GM19035 (cell line): ENCODE results near the gene DPM3.
A peak's percentile ranks its signal among the peaks of the same experiment; 100 is the strongest.
"Not testable (repeated sequence)": the region's sequence is repeated elsewhere in the genome, so short reads cannot be mapped to it uniquely, and the experiment has no call there.

ENCODE experiments used
- ATAC-seq: cut with Tn5 transposase; IDR thresholded peaks from one replicate; pipeline ENCODE4 v1.9.1; 2021; ENCODE audit not compliant: unreplicated experiment

DPM3 gene

DNA sequence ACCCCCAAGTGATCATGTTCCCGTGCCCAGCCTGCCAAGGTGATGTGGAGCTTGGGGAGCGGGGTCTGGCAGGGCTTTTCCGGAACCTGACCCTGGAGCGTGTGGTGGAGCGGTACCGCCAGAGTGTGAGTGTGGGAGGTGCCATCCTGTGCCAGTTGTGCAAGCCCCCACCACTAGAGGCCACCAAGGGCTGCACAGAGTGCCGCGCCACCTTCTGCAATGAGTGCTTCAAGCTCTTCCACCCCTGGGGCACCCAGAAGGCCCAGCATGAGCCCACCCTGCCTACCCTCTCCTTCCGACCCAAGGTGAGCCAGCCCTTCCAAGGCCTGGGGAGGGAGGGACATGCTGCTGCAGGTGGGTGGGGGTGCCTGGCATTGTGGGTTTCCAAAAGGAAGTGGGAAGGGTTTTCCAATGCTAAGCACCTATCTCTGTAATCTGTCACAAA lies 35.6 kb upstream of the DPM3 start:
- no peak for ATAC-seq

DNA sequence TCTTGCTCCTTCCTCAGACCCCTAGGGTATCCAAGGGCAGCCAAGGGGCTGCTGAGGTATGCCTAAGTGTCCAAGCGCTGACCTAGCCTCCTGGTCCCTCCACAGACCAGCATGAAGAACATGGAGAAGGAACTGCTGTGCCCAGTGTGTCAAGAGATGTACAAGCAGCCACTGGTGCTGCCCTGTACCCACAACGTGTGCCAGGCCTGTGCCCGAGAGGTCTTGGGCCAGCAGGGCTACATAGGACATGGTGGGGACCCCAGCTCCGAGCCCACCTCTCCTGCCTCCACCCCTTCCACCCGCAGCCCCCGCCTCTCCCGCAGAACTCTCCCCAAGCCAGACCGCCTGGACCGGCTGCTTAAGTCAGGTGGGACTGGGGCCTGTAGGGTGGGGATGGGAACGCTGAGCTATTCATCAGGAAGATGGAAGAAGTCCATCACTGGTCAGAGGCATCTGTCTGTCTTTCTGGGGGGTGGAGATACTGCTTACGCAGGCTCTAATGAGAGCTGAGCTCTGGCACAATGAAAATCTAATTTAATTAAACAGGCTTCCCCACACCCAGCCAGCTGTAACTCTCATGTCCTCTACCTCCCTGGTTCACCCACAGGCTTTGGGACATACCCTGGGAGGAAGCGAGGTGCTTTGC lies 35.1 kb upstream of the DPM3 start:
- ATAC-seq = no peak

DNA sequence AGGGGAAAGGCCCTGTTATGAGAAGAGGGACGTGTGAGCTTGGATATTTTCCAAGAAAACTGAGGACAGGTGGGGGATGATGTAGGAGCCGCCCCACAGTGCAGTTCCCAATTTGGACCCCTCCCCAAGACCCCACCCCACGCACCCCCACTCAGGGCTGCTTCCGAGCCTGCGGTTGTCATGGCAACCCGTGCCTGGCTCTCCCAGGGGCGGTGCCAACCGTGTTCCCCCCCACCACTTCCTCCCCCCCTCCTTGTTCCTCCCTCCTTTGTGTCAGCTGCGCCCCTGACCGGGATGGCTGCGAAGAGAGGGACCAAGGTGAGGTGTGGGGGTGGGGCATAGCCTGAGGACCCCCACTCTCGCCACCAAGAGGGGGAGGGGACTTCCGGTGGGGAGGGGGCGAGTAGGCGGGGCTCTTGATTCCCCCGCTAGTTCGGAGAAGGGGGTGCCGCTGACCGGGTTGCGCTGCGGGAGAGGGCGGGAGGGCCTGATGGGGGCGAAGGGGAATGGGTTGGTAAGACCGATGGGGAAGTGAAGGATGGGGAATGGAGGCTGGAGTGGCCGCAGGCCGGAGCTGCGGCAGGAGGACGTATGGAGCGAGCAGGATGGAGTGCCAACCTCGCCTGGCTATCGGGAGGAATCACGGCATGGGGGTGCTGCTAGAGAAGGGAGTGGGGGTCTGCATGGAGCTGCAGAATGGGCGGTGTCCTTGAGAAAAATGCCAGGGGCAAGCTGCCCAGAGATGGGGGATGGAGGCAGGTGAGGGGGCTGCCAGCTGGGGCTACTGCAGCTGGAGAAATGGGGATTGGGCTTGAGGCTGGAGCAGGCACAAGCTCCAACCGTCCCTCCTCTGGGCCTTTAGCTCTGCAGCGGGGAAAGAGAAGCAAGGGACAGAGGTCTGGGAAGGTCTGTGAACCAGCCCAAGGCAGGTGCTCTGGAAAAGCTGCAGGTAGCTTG lies 34.3 kb upstream of the DPM3 start:
- ATAC-seq = no peak

DNA sequence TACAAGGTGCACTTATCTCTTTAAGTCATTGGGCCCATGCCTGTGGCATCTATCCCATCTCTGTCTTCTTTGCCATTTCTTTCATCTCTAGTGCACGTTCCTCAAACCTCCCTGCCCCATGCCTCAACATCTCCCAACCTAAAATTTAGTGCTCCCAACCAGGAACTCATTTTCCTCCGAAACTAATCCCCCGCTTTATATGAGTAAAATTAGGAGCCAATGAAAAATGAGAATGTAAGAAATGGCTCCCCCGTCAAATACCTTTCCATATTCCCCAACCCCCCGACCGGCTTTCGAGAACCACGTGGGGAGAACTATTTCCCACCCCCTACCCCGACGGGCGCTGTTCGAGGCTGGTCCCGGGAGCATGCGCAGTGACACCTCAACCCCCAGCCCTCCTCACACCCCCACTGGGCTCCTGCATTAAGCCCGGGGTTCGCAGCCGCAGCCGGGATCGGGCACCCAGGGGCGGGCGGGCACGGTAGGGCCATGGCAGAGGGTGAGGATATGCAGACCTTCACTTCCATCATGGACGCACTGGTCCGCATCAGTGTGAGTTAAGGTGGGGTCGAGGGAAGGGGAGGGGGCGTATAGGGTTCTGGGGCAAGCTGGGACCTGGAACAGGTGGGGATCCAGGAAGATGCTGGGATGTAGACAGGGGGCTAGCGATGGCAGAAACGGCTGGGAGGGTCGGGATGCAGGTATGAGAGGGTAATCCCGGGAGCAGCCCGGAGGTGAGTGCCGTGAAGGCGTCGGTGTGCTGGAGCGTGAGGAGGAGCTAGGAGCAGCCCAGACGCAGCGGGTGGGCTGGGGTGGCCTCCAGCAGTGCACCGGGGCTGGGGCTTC lies 33.4 kb upstream of the DPM3 start, which contains the start of gene TRIM46:
Gene TRIM46, plus strand, starts transcription at position 372 of the 846 bp plus-strand sequence. Its CDS starts 118 bp downstream, at position 490.
- no peak for ATAC-seq

DNA sequence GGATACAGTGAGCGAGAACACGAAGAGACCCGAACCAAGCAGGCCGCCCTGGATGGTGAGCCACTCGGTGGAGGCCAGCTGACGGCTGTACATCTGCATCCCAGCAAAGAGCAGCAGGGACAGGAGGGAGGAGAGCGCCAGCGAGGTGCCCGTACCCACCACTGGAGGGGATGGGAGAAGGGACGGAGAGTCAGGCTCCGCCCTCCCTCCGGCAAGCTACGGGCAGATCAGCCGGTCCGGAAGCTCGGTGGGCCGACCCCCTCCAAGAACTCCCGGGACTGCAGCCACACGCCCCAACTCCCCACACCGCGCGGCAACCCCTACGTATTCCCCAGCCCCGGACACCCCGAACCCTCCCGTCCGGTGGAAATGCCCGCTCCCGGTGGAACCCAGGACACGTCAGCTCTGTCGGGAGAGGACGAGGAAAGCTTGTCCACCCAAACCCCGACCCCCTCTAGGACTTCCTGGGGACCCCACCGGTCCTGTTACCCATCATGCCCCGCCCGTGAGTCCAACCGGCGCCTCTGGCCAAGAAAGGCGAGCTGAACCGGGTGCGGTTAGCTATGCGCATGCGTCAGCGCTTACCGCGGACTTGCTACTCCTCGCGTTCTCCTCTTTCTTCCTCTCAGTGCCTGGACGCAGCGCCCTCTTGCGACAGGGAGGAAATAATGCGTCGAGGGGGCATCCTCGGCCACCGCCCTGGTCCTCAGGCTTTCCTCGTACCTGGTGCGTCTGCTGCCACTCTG lies 32.6 kb upstream of the DPM3 start, which contains the start of gene KRTCAP2:
Gene KRTCAP2, minus strand, starts transcription at position 573 of the 746 bp plus-strand sequence. Its CDS starts 80 bp downstream, at position 493.
- ATAC-seq = peak; percentile 72

DNA sequence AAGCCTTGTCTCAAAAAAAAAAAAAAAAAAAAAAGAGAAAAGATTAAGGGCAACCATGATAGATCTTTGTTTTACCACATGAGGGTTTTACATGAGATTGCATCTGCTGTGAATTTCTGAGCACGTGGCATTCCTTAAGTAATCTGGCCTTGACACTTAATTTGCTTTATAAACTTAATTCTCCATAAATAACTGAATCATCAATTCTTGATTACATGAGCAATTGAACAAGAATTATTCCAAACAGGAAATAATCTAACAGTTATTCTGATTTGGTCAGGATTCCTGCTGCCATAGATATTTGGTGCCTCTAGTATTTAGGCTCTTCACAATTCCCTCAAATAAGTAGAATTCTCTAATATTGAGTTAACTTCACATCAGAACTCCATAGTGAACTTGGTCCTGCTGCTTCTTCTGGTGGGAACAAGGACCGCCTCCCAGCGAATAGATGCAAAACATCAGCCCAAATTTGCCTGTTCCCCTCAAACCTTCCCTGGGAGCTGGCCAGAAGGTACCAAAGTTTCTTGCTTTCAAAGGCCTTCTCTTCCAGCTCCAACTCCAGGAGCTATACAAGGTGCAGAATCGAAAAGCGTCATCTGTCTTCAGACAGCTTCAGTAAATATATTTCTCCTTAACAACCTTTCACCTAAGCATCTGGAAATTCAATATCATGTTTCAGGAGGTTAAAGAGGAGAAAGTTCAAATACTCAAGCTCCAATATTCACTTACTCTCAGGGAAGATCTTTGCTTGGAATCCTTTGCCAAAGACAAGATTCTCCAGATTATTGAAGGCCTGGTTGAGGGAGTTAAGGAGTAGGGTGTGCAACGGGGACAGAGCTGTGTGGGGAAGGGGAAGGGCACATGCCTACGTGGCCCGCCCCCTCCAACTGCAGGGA lies 31.8 kb upstream of the DPM3 start:
- ATAC-seq = peak; percentile 15

DNA sequence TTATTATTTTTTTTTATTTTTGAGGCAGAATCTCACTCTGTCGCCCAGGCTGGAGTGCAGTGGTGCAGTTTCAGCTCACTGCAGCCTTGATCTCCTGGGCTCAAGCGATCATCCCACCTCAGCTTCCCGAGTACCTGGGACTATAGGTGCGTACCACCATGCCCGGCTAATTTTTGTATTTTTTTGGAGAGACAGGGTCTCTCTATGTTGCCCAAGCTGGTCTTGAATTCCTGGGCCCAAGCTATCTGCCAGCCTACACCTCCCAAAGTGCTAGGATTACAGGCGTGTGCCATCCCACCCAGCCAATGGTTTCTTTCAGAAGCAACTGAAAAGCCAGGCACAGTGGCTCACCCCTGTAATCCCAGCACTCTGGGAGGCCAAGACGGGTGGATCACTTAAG lies 30.5 kb upstream of the DPM3 start:
- ATAC-seq = no peak

DNA sequence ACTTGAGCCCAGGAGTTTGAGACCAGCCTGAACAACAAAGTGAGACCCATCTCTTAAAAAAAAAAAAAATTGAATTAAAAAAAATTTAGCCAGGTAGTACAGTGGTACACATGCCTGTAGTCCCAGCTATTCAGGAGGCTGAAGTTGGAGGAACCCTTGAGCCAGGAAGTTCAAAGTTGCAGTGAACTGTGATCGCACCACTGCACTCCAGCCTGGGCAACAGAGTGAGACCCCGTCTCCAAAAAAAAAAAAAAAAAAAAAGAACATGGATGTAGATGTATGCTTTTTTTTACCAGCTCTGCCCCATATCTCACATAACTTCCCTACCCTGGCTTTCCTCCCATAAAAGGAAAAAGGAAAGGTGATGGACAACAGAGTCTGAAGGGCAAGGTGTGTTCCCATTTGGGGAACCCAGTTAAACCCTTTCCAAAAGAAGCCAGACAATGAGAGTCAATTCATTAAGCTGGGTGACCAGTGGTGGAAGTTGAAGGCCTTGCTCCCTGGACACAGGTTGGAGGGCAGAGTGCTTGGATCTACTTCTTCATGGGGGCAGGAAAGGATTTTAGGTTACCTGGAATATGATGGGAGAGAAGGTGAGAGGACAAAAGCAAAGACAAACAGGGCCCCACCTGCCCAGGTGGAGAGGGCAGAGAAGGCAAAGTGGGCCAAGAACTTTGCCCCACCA lies 29.9 kb upstream of the DPM3 start:
- ATAC-seq = no peak

DNA sequence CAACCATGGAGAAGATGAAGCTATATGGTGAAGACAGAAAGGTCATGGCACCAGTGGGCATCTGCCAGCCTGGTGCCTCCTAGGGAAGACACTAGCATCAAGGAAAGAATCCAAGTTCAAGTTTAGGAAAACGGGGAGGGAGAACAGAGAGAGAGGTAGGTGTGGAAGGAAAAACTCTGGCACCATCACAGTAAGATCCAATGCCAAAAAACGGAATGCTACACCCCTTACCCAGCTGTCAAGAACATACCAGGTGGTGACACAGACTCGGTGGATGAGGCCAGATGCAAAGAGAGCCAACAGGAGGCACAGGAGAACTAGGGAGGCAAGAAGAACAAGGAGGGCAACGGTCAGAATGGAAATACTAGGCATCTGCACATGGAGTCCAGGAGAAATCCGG lies 29.2 kb upstream of the DPM3 start:
- no peak for ATAC-seq

DNA sequence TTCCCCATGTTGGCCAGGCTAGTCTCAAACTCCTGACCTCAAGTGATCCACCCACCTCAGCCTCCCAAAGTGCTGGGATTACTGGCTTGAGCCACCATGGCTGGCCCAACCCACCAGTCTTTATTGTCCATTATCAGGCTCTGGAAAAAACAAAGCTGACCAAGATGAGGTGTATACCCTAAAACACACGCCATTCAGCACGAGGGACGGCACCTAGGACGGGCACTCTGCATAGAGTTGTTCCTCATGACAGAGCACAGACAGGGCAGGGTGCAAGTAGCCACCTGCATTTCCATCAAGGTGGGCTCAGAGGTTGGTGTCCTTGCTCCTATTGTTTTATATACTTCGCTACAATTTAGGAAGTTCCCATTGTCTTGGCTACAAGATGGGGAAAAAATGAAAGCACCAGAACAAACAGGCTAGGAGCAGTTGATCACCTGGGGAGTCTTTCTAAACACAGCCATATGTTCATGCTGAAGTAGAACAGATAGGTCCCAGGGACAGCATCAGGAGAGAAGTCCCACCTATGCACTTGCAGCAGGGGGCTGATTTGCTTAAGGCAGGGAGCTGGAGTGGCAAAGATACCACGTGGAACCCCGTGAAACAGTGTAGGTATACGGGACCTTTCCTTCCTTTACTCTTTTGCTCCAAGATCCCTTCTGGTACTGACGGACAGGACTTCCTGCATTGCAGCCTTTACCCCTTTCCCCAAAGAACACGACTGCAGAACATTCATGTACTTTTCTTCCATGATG lies 28.3 kb upstream of the DPM3 start:
- ATAC-seq = no peak

DNA sequence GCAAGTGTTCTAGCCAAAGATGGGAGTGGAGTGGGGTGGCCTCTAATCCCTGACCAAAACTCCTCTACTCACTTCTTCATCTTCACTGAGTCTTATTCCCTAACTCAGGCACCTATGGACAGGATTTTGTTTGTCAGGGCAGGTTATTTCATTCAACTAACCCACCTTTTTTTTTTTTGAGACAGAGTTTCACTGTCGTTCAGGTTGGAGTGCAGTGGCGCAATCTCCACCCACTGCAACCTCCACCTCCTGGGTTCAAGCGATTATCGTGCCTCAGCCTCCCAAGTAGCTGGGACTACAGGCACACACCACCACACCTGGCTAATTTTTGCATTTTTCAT lies 27.7 kb upstream of the DPM3 start:
- not testable (repeated sequence) for ATAC-seq

DNA sequence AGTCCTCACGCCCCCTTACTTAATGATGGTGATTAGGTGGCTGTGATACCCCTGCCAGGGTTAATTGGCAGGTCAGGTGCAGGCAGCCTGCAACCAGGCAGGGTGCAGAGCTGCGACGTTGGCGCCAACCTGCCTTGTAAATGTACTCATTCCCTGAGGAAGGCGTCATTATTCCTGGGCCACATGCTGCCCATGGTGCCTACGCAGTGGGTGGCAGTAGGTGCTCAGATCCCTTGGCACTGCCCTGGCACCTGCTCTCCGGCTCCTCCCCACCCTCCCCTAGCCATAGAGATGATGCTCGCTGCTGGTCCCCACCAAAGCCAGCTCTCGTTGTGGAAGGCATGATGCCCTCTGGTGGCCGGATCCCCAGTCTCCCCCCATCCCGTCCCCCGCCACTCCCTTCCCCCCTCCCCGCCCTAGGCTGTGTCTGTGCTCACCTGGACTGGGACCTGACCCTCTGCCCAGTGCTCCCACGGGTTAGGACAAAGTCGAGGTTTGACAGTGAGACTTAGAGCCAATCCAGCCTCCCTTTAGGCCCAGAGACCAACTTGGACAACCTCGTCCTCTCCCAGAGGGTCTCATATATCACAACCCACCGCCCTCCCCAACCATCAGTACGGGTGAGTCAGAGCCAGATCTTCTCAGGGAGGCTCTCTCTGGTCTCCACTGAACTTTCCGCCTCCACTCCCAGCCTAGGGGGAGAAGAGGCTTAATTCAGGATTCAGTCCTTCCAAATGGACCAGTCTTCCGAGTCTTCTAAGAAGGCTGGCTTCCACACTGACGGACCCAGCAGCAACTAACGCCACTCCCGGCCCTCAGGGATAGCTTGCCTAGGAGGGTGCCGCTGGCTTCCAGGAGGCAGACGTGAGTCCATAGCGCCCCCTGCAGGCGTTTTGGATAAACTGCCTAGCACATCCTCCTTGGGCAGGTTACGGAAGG lies 27.1 kb upstream of the DPM3 start:
- no peak for ATAC-seq

DNA sequence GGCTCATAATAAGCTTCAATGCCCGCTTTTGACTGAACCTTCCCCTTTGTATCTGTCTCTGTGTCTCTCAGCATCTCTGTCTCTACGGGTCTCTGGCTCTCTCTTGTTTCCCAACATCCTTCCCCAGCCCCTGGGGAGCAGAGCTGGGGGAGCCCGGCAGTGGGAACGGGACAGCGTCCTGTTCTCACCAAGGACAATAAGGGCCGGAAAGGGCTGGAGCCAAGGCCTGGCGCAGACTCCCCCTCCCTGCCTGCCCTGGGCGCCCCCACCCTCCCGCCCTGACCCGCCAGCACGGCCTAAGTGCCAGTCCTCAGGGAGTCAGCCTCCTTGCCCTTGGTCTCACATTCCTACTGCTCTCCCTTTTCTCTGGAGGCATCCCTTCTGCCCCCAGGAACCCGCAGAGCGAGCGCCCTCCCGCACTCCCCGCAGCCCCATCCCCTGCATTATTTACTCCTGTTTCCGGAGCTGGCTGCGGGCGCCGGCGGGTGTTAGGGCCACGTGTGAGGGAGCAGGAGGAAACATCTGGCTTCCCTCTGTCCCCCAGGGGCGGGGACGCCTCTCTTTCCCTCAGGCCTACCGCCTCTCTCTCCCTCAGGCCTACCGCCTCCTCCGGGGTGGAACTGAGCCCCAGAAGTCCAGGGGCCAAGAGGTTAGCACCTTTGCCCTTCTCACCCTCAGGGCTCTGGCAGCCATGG lies 26.3 kb upstream of the DPM3 start:
- no peak for ATAC-seq

DNA sequence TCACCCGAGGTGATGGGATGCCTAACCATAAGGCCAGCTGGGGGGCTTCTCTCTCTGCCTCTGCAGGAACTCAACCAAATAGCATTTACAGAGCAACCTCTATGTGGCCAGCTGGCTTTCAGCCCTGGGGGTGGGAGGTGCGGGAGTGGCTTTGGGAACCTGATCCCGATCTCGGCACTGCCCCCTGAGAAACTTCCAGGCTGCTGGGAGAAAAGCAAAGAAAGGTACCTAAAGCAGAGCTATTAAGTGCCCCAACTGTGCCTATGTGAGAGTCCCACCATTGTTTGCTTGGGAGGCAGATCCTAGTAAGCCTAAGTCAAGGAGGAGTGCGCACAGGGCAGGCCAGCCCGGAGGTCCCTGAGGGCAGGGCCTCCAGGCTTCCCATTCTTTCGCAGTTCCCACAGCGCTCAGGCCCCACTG lies 25.7 kb upstream of the DPM3 start:
- ATAC-seq = no peak

DNA sequence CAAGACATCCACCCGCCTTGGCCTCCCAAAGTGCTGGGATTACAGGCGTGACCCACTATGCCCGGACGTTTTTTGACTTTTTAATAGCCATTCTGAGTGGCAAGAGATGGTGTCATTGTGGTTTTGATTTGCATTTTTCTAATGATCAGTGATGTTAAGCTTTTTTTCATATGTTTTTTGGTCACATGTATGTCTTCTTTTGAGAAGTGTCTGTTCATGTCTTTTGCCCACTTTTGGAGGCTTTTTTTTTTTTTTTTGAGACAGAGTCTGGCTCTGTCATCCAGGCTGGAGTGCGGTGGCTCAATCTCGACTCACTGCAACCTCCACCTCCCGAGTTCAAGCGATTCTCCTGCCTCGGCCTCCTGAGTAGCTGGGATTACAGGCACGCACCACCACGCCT lies 24.3 kb upstream of the DPM3 start:
- not testable (repeated sequence) for ATAC-seq

DNA sequence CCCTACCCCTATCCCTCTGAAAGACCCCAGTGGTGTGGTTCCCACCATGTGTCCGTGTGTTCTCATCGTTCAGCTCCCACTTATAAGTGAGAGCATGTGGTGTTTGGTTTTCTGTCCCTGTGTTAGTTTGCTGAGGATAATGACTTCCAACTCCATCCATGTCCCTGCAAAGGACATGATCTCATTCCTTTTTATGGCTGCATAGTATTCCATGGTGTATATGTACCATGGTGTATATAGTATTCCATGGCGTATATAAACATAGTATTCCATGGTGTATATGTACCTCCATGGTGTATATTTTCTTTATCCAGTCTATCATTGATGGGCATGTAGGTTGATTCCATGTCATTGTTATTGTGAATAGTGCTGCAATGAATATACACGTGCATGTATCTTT lies 23.5 kb upstream of the DPM3 start:
- not testable (repeated sequence) for ATAC-seq
